HEK293 (cell line): ENCODE results near the gene AP1S2.

ENCODE experiments used
- CTCF ChIA-PET: fragments of 350-600 bp; formaldehyde crosslinking; extraction: SDS; loops from one replicate; lab custom pipeline; 2021; ENCODE audit warnings: antibody characterized with exemption; lab: Yijun Ruan, JAX
- POLR2A ChIA-PET: fragments of 300-600 bp; formaldehyde crosslinking; extraction: SDS; loops from one replicate; lab custom pipeline; 2020; ENCODE audit warnings: antibody characterized with exemption, inconsistent platforms; lab: Yijun Ruan, JAX
- H3K27ac ChIP-seq: fragments of 200-500 bp; sonication (Bioruptor generic); 2 replicates; pipeline ENCODE4 v1.5.1; 2014; ENCODE audit warnings: low read depth, low read length, control low read depth, inconsistent platforms; ENCODE audit errors: extremely low read depth
- H3K36me3 ChIP-seq, 2 experiments: fragments of 200-500 bp in 1 of 2; sonication (Bioruptor generic) in 1 of 2; 1 replicate in 1 of 2; 2 replicates in 1 of 2; pipeline ENCODE4 v1.5.1; 2014 to 2017; ENCODE audit warnings: inconsistent platforms in 2 of 2, low read length in 2 of 2; ENCODE audit not compliant: control insufficient read depth in 2 of 2, insufficient read depth in 1 of 2
- H3K4me1 ChIP-seq: fragments of 200-500 bp; sonication (Bioruptor generic); 2 replicates; pipeline ENCODE4 v1.5.1; 2014; ENCODE audit warnings: mild to moderate bottlenecking, low read length, inconsistent platforms; ENCODE audit not compliant: control insufficient read depth, insufficient read depth
- H3K4me3 ChIP-seq: 2 replicates; pipeline ENCODE4 v1.5.1; 2011; ENCODE audit warnings: low read depth, mild to moderate bottlenecking, control low read depth, low read length, moderate library complexity
- H3K9me3 ChIP-seq: fragments of 200-500 bp; sonication (Bioruptor generic); 2 replicates; pipeline ENCODE4 v1.5.1; 2014; ENCODE audit warnings: low read depth, low read length, inconsistent platforms; ENCODE audit not compliant: control insufficient read depth, insufficient read depth
- YY1 ChIP-seq: fragments of 450-650 bp; formaldehyde crosslinking; IDR thresholded peaks from 2 replicates; pipeline ENCODE4 v1.5.1; 2018; ENCODE audit warnings: missing biosample characterization, missing genetic modification characterization
- ZNF239 ChIP-seq: fragments of 450-650 bp; formaldehyde crosslinking; IDR thresholded peaks from 2 replicates; pipeline ENCODE4 v1.5.1; 2016; ENCODE audit warnings: missing biosample characterization, missing genetic modification characterization
- ZNF548 ChIP-seq: fragments of 450-650 bp; formaldehyde crosslinking; IDR thresholded peaks from 2 replicates; pipeline ENCODE4 v1.5.1; 2016; ENCODE audit warnings: missing biosample characterization, missing genetic modification characterization
- ZNF560 ChIP-seq: fragments of 450-650 bp; formaldehyde crosslinking; IDR thresholded peaks from 2 replicates; pipeline ENCODE4 v1.5.1; 2017; ENCODE audit warnings: missing biosample characterization, missing genetic modification characterization, borderline replicate concordance
- ZNF600 ChIP-seq: fragments of 450-650 bp; formaldehyde crosslinking; IDR thresholded peaks from 2 replicates; pipeline ENCODE4 v1.5.1; 2016; ENCODE audit warnings: missing biosample characterization, missing genetic modification characterization
- ZNF664 ChIP-seq: fragments of 450-650 bp; formaldehyde crosslinking; IDR thresholded peaks from 2 replicates; pipeline ENCODE4 v1.5.1; 2016; ENCODE audit warnings: missing biosample characterization, missing genetic modification characterization
- ZNF768 ChIP-seq: fragments of 450-650 bp; formaldehyde crosslinking; IDR thresholded peaks from 2 replicates; pipeline ENCODE4 v1.5.1; 2018; ENCODE audit warnings: missing biosample characterization, mild to moderate bottlenecking, missing genetic modification characterization
- TF ChIP-seq, protein P1 (sequence below): fragments of 450-650 bp; IDR thresholded peaks from 2 replicates; pipeline ENCODE4 v1.5.1; 2018; ENCODE audit warnings: missing biosample characterization, missing genetic modification characterization
- TF ChIP-seq, protein P2 (sequence below): fragments of 450-650 bp; formaldehyde crosslinking; IDR thresholded peaks from 2 replicates; pipeline ENCODE4 v1.5.1; 2016; ENCODE audit warnings: missing biosample characterization, missing genetic modification characterization
- TF ChIP-seq, protein P3 (sequence below): fragments of 450-650 bp; formaldehyde crosslinking; IDR thresholded peaks from 2 replicates; pipeline ENCODE4 v1.5.0; 2017; ENCODE audit warnings: missing biosample characterization, missing genetic modification characterization, borderline replicate concordance
- TF ChIP-seq, protein P4 (sequence below): fragments of 450-650 bp; formaldehyde crosslinking; conservative IDR thresholded peaks from 2 replicates; pipeline ENCODE4 v1.5.1; 2016; ENCODE audit warnings: low read depth, missing biosample characterization, missing genetic modification characterization

AP1S2 gene

DNA sequence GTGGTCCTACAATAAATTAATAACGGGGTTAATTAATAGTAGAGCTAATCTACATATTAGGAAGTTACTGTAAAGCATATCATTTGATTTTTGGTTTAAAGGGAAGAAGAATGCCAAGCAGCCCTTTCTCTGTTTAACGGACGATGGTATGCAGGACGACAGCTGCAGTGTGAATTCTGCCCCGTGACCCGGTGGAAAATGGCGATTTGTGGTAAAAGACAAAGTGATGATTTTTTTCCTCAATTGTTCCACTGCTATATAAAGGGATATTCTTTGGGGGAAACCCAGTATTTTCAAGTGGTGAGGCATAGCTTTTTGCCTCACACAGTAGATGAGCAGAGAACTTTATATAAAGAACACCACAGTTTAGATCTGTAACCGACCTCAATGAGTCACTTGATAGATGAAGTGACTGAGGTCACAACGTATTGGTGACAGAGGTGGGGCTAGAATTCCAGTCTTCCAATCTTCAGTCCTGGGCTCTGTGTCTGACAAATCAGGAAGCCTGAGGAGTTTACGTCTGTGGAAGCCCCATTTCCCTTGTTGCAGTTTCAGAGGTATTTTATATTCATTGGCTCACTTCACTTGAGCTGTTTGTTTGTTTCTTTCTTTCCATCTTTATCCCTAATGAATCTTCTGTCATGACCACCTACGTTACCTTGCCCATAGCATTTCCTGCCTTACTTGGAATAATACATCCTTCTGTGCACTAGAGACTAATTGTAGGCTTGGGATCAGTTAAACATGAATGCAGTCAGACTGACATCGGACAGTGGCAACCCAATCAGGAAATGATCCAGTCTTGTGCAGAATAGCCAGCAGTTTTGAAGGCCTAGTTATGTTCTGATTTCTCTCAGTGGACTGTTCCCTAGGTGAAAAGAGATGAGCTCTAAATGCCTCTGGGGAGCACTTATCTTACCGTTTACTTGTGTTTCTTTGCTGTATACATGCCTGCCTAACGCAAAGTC, 34.2 kb downstream of the AP1S2 start:
- ChIA-PET POLR2A (no interaction called here), CTCF (no interaction called here)
- H3K4me1 ChIP-seq = no peaks in the 10 kb centered on the region
- H3K27ac ChIP-seq = no peak overlapping the region
- peaks cover 38 to 65% of the 10 kb centered on the region in 2 experiments for H3K36me3 ChIP-seq
- no peak for TF ChIP-seq YY1 (tag by site-specific recombination)
- TF ChIP-seq, protein P1, sequence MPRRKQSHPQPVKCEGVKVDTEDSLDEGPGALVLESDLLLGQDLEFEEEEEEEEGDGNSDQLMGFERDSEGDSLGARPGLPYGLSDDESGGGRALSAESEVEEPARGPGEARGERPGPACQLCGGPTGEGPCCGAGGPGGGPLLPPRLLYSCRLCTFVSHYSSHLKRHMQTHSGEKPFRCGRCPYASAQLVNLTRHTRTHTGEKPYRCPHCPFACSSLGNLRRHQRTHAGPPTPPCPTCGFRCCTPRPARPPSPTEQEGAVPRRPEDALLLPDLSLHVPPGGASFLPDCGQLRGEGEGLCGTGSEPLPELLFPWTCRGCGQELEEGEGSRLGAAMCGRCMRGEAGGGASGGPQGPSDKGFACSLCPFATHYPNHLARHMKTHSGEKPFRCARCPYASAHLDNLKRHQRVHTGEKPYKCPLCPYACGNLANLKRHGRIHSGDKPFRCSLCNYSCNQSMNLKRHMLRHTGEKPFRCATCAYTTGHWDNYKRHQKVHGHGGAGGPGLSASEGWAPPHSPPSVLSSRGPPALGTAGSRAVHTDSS = no peak
- TF ChIP-seq, protein P2, sequence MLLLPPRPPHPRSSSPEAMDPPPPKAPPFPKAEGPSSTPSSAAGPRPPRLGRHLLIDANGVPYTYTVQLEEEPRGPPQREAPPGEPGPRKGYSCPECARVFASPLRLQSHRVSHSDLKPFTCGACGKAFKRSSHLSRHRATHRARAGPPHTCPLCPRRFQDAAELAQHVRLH (tag by site-specific recombination) = no peak
- TF ChIP-seq, protein P3, sequence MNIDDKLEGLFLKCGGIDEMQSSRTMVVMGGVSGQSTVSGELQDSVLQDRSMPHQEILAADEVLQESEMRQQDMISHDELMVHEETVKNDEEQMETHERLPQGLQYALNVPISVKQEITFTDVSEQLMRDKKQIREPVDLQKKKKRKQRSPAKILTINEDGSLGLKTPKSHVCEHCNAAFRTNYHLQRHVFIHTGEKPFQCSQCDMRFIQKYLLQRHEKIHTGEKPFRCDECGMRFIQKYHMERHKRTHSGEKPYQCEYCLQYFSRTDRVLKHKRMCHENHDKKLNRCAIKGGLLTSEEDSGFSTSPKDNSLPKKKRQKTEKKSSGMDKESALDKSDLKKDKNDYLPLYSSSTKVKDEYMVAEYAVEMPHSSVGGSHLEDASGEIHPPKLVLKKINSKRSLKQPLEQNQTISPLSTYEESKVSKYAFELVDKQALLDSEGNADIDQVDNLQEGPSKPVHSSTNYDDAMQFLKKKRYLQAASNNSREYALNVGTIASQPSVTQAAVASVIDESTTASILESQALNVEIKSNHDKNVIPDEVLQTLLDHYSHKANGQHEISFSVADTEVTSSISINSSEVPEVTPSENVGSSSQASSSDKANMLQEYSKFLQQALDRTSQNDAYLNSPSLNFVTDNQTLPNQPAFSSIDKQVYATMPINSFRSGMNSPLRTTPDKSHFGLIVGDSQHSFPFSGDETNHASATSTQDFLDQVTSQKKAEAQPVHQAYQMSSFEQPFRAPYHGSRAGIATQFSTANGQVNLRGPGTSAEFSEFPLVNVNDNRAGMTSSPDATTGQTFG (tag by site-specific recombination) = no peak
- no peak for TF ChIP-seq ZNF548 (tag by site-specific recombination)
- TF ChIP-seq, protein P4, sequence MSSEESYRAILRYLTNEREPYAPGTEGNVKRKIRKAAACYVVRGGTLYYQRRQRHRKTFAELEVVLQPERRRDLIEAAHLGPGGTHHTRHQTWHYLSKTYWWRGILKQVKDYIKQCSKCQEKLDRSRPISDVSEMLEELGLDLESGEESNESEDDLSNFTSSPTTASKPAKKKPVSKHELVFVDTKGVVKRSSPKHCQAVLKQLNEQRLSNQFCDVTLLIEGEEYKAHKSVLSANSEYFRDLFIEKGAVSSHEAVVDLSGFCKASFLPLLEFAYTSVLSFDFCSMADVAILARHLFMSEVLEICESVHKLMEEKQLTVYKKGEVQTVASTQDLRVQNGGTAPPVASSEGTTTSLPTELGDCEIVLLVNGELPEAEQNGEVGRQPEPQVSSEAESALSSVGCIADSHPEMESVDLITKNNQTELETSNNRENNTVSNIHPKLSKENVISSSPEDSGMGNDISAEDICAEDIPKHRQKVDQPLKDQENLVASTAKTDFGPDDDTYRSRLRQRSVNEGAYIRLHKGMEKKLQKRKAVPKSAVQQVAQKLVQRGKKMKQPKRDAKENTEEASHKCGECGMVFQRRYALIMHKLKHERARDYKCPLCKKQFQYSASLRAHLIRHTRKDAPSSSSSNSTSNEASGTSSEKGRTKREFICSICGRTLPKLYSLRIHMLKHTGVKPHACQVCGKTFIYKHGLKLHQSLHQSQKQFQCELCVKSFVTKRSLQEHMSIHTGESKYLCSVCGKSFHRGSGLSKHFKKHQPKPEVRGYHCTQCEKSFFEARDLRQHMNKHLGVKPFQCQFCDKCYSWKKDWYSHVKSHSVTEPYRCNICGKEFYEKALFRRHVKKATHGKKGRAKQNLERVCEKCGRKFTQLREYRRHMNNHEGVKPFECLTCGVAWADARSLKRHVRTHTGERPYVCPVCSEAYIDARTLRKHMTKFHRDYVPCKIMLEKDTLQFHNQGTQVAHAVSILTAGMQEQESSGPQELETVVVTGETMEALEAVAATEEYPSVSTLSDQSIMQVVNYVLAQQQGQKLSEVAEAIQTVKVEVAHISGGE = no peak
- no peak overlapping the region for H3K4me3 ChIP-seq
- no peaks in the 10 kb centered on the region for H3K9me3 ChIP-seq

DNA sequence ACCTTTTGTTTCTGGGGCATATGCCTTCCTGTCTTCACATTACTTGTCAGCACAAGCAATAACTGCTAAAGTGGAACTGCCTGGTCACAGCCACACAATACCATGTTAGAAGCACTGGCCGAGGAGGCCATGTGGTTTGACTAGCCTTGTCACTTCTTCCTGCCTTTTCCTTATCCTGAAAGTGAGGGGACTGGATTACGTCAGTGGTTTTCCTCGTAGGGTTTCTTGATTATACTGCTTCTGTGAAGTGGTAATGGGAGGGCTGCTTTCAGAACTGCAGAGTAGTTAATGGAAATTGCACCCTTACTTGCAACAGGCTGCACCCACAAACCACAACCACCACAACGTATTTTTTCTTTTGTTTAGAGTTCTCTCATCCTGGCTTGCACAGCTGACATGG, 37.7 kb downstream of the AP1S2 start:
- peaks cover 36 to 72% of the 10 kb centered on the region in 2 experiments for H3K36me3 ChIP-seq
- TF ChIP-seq ZNF600 (tag by site-specific recombination) = no peak
- H3K4me1 ChIP-seq = no peaks in the 10 kb centered on the region
- ChIA-PET CTCF (interaction anchor here (0.7 to 1.5 kb wide), 4 partner anchors 9 to 755 kb away, joined by 4 to 5 read pairs (median 4); no protein-coding TSS in a partner anchor), POLR2A (no interaction called here)
- H3K27ac ChIP-seq = no peak overlapping the region
- no peaks in the 10 kb centered on the region for H3K9me3 ChIP-seq
- no peak overlapping the region for H3K4me3 ChIP-seq

DNA sequence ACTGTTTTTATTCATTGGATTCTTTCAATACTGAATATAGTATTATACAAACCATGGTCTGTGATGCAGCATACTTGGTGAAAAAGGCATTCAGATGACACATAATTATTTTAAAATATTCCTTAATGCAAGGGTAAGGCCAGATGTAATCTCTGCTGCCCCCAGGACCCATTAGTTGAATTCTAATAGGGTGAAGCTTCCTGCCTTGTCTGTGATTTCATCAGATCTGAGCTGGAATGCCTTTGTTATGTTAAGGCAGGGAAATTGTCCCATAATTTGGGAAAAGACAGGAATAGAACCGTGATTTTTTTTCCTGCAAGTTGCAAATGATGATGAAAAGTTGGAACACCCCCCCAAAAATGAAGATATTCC, 38.2 kb downstream of the AP1S2 start:
- H3K4me1 ChIP-seq = no peaks in the 10 kb centered on the region
- peaks cover 36 to 72% of the 10 kb centered on the region in 2 experiments for H3K36me3 ChIP-seq
- no peak overlapping the region for H3K27ac ChIP-seq
- ChIA-PET POLR2A (no interaction called here), CTCF (interaction anchor here (0.6 to 1.5 kb wide), 8 partner anchors 9 to 756 kb away, joined by 3 to 5 read pairs (median 4); no protein-coding TSS in a partner anchor)
- no peaks in the 10 kb centered on the region for H3K9me3 ChIP-seq
- no peak overlapping the region for H3K4me3 ChIP-seq
- TF ChIP-seq ZNF664 = no peak
- no peak for TF ChIP-seq ZNF560 (tag by site-specific recombination)
- TF ChIP-seq ZNF239 = no peak
- TF ChIP-seq ZNF768 (tag by site-specific recombination) = no peak
